ENCODE data around the gene SCMH1. TPM values are rescaled to one million over a fixed set of nuclear protein-coding genes. Genes with fewer than 3 reads are reported as not detected.

Gene SCMH1
- total RNA-seq (10 to 100 TPM; 33.4 to 80.2 (median 53.2) TPM), polyA plus RNA-seq (10 to 100 TPM; 32.8 to 44.8 TPM)
- long read RNA-seq, donor 1, partial matches to known transcripts, result 96 of 153 reads
- long read RNA-seq, donor 1, other reads (novel, unspliced or antisense), result 55 of 153 reads
- long read RNA-seq, donor 2, partial matches to known transcripts, result 0 of 9 reads
- long read RNA-seq, donor 2, other reads (novel, unspliced or antisense), result 9 of 9 reads
- long read RNA-seq, donor 3, partial matches to known transcripts, result 35 of 88 reads
- long read RNA-seq, donor 3, other reads (novel, unspliced or antisense), result 50 of 88 reads

GRCh38 chr1:41241749-41242341 is at the start of gene SCMH1:
SCMH1 (minus strand) TSS chr1:41242306; CDS start chr1:41186133, 56,173 bp downstream.
- peak within 1 kb of the TSS; percentile 82 for H3K4me3 ChIP-seq
- DNase-seq, result peak; percentile 53 to 76 (median 60)
- H3K27me3 ChIP-seq, result no peaks in the 10 kb centered on the region
- peak within 1 kb of the TSS; percentile 99 to 100 for H3K27ac ChIP-seq
- H3K4me1 ChIP-seq (ENCODE audit: insufficient read depth), result peaks cover 5% of the 10 kb centered on the region
- 0 to 1% (median 1%) methylated on average over 19 to 83 of the region's 85 CpGs for WGBS, 3 donors
- intact Hi-C loops (cut with DNase I), result loop anchor here in 2 of 4 donors (5.0 to 10.0 kb wide), 2 partner anchors 140 to 207 kb away; no protein-coding TSS in a partner anchor
- H3K9me3 ChIP-seq, result no peaks in the 10 kb centered on the region
- TF ChIP-seq, protein P1, sequence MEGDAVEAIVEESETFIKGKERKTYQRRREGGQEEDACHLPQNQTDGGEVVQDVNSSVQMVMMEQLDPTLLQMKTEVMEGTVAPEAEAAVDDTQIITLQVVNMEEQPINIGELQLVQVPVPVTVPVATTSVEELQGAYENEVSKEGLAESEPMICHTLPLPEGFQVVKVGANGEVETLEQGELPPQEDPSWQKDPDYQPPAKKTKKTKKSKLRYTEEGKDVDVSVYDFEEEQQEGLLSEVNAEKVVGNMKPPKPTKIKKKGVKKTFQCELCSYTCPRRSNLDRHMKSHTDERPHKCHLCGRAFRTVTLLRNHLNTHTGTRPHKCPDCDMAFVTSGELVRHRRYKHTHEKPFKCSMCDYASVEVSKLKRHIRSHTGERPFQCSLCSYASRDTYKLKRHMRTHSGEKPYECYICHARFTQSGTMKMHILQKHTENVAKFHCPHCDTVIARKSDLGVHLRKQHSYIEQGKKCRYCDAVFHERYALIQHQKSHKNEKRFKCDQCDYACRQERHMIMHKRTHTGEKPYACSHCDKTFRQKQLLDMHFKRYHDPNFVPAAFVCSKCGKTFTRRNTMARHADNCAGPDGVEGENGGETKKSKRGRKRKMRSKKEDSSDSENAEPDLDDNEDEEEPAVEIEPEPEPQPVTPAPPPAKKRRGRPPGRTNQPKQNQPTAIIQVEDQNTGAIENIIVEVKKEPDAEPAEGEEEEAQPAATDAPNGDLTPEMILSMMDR (IDR thresholded peaks at IDR 0.05), result no peak
- peak; percentile 22 for TF ChIP-seq POLR2A (IDR thresholded peaks at IDR 0.05)
- H3K36me3 ChIP-seq, result no peaks in the 10 kb centered on the region

DNA sequence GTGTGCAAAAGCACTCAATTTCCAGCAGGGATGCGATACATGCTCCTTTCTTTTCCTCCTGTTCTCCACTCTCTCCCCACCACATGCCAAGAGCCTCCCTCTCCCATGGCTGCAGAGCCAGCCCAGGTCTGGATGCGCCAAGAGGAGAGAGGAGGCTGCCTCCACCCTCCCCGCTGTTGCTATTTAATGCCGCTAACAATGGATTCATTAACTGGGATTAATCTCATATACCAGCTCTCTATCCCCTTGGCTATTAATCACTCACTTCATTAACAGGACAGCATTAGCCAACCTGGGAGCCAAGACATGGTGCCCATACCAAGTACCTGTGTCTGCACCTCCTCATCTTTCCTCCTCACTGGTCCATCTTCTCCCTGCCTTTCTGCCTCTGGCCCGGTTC is 49.1 kb upstream of the SCMH1 start:
- H3K4me1 ChIP-seq (ENCODE audit: insufficient read depth), result no peaks in the 10 kb centered on the region
- 66 to 79% (median 76%) methylated on average over 5 of the region's 5 CpGs for WGBS, 3 donors
- H3K27ac ChIP-seq, result no peak overlapping the region
- no peaks in the 10 kb centered on the region for H3K9me3 ChIP-seq
- DNase-seq, result no peak
- TF ChIP-seq, protein P1 (IDR thresholded peaks at IDR 0.05), result no peak
- TF ChIP-seq POLR2A (IDR thresholded peaks at IDR 0.05), result no peak
- no peak for TF ChIP-seq EP300 (IDR thresholded peaks at IDR 0.05)
- intact Hi-C loops (cut with DNase I), result no loop called here
- H3K27me3 ChIP-seq, result no peaks in the 10 kb centered on the region
- H3K36me3 ChIP-seq, result no peaks in the 10 kb centered on the region
- no peak overlapping the region for H3K4me3 ChIP-seq

DNA sequence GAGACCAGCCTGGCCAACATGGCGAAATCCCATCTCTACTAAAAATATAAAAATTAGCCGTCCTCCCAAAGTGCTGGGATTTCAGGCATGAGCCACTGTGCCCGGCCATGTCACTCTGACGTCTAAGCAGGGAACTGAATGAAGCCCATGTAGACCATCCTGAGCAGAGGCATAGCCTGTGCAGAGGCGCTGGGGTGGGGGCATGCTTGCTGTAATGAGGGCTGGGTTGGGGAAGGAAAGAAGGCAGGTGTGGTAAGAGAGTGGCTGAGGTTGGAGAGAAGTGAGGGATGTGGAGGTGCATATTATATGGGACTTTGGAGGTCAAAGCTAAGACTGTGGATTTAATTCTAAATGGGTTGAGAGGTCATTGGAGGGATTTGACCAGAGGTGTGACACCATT is 47.1 kb upstream of the SCMH1 start:
- 92 to 97% (median 95%) methylated on average over 5 of the region's 5 CpGs for WGBS, 3 donors
- Histone ChIP-seq H3K4me1 (ENCODE audit: insufficient read depth) (no peaks in the 10 kb centered on the region), H3K27me3 (no peaks in the 10 kb centered on the region), H3K36me3 (no peaks in the 10 kb centered on the region), H3K27ac (no peak overlapping the region), H3K4me3 (no peak overlapping the region), H3K9me3 (no peaks in the 10 kb centered on the region)
- TF ChIP-seq, protein P1 (IDR thresholded peaks at IDR 0.05), result no peak
- TF ChIP-seq EP300 (IDR thresholded peaks at IDR 0.05) (no peak), POLR2A (IDR thresholded peaks at IDR 0.05) (no peak)
- intact Hi-C loops (cut with DNase I), result no loop called here
- no peak for DNase-seq

DNA sequence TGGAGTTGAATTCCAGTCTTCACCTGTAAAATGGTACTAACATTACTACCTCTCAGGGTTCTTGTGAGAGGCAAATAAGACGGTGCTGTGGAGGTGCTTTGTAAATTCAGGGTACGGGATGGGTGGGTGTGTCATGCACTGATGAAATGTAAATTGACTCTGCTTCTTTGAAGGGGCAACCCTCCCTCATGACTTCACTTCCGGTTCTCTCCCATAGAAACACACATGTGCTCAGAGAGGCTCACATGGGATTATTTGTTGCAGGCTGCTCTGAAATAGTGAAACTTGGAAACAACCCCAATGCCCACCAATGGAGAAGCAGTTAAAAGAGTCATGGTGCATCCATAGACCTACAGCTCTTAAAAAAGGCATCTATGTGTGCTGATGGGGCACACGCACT is 44.9 kb upstream of the SCMH1 start:
- Histone ChIP-seq H3K36me3 (no peaks in the 10 kb centered on the region), H3K4me1 (ENCODE audit: insufficient read depth) (peaks cover 3% of the 10 kb centered on the region), H3K27me3 (no peaks in the 10 kb centered on the region), H3K9me3 (no peaks in the 10 kb centered on the region), H3K27ac (no peak overlapping the region), H3K4me3 (no peak overlapping the region)
- 63 to 79% (median 77%) methylated on average over 4 of the region's 4 CpGs for WGBS, 3 donors
- TF ChIP-seq, protein P1 (IDR thresholded peaks at IDR 0.05), result no peak
- TF ChIP-seq EP300 (IDR thresholded peaks at IDR 0.05), result no peak
- DNase-seq, result no peak
- intact Hi-C loops (cut with DNase I), result no loop called here
